HUES6 (cell line): ENCODE data around the gene ZNF581.

ENCODE experiments used
- H3K27ac ChIP-seq: 2 replicates; pipeline ENCODE4 v1.7.0; 2013; ENCODE audit warnings: low read depth, mild to moderate bottlenecking, low read length, inconsistent platforms
- H3K27me3 ChIP-seq: 2 replicates; pipeline ENCODE4 v1.6.1; 2013; ENCODE audit warnings: low read length; ENCODE audit not compliant: control insufficient read depth, insufficient read depth
- H3K36me3 ChIP-seq: 2 replicates; pipeline ENCODE4 v1.6.1; 2013; ENCODE audit warnings: low read length; ENCODE audit not compliant: control insufficient read depth, insufficient read depth
- H3K4me1 ChIP-seq: 2 replicates; pipeline ENCODE4 v1.6.1; 2013; ENCODE audit warnings: low read length; ENCODE audit not compliant: control insufficient read depth, insufficient read depth
- H3K4me3 ChIP-seq: 2 replicates; pipeline ENCODE4 v1.5.1; 2013; ENCODE audit warnings: low read depth, low read length
- H3K9ac ChIP-seq: one replicate; pipeline ENCODE4 v1.6.1; 2013; ENCODE audit warnings: mild to moderate bottlenecking, low read length
- H3K9me3 ChIP-seq: 2 replicates; pipeline ENCODE4 v1.6.1; 2013; ENCODE audit warnings: low read depth, low read length; ENCODE audit not compliant: control insufficient read depth, insufficient read depth

The ZNF581 gene

GRCh38 chr19:55644191-55644833 is 863 bp downstream of the ZNF581 start:
- H3K27me3 ChIP-seq: no peaks in the 10 kb centered on the region
- H3K9ac ChIP-seq: peak overlapping the region; percentile 92
- peaks cover 18% of the 10 kb centered on the region for H3K4me1 ChIP-seq
- H3K27ac ChIP-seq: peak overlapping the region; percentile 63; the same call in 1 of the 2 replicates
- H3K36me3 ChIP-seq: peaks cover 16% of the 10 kb centered on the region
- H3K9me3 ChIP-seq: no peaks in the 10 kb centered on the region
- peak overlapping the region; percentile 91 for H3K4me3 ChIP-seq

GRCh38 chr19:55644842-55645511 is 1.5 kb downstream of the ZNF581 start:
- H3K27me3 ChIP-seq: no peaks in the 10 kb centered on the region
- H3K9ac ChIP-seq: peak overlapping the region; percentile 92
- no peak overlapping the region for H3K27ac ChIP-seq
- peaks cover 16% of the 10 kb centered on the region for H3K36me3 ChIP-seq
- peaks cover 18% of the 10 kb centered on the region for H3K4me1 ChIP-seq
- H3K4me3 ChIP-seq: peak overlapping the region; percentile 91
- H3K9me3 ChIP-seq: no peaks in the 10 kb centered on the region

- H3K4me3 ChIP-seq: no peak overlapping the region
- H3K9ac ChIP-seq: no peak overlapping the region
- no peak overlapping the region for H3K27ac ChIP-seq
- no peaks in the 10 kb centered on the region for H3K9me3 ChIP-seq
- no peaks in the 10 kb centered on the region for H3K27me3 ChIP-seq
- peaks cover 15% of the 10 kb centered on the region for H3K4me1 ChIP-seq
- peaks cover 16% of the 10 kb centered on the region for H3K36me3 ChIP-seq
These were observed 2.0 kb downstream of the ZNF581 start for GRCh38 chr19:55645512-55645881.

GRCh38 chr19:55646889-55647731 is 3.7 kb downstream of the ZNF581 start:
- Histone ChIP-seq H3K4me3 (peak overlapping the region; percentile 89), H3K4me1 (peaks cover 16% of the 10 kb centered on the region), H3K9me3 (no peaks in the 10 kb centered on the region), H3K27me3 (no peaks in the 10 kb centered on the region), H3K9ac (peak overlapping the region; percentile 93), H3K27ac (no peak overlapping the region), H3K36me3 (peaks cover 16% of the 10 kb centered on the region)

- peak within 1 kb of the TSS; percentile 85 for H3K27ac ChIP-seq
- peaks cover 16% of the 10 kb centered on the region for H3K36me3 ChIP-seq
- no peaks in the 10 kb centered on the region for H3K9me3 ChIP-seq
- peaks cover 17% of the 10 kb centered on the region for H3K4me1 ChIP-seq
- H3K27me3 ChIP-seq: no peaks in the 10 kb centered on the region
- H3K9ac ChIP-seq: peak within 1 kb of the TSS; percentile 93
- H3K4me3 ChIP-seq: peak within 1 kb of the TSS; percentile 89
These were observed 4.5 kb downstream of the ZNF581 start, which contains the start of gene CCDC106 for GRCh38 chr19:55647732-55648584. Gene CCDC106 (plus strand): TSS chr19:55648212. CDS start chr19:55649047, 835 bp downstream.

- peak overlapping the region; percentile 93 for H3K9ac ChIP-seq
- H3K9me3 ChIP-seq: no peaks in the 10 kb centered on the region
- peak overlapping the region; percentile 85; the same call in 1 of the 2 replicates for H3K27ac ChIP-seq
- peaks cover 14% of the 10 kb centered on the region for H3K4me1 ChIP-seq
- H3K36me3 ChIP-seq: peaks cover 16% of the 10 kb centered on the region
- H3K4me3 ChIP-seq: peak overlapping the region; percentile 89
- H3K27me3 ChIP-seq: no peaks in the 10 kb centered on the region
These were observed 5.3 kb downstream of the ZNF581 start for GRCh38 chr19:55648585-55649267.

GRCh38 chr19:55649268-55650125 is 6.0 kb downstream of the ZNF581 start:
- peaks cover 14% of the 10 kb centered on the region for H3K4me1 ChIP-seq
- H3K36me3 ChIP-seq: peaks cover 14% of the 10 kb centered on the region

GRCh38 chr19:55650126-55650557 is 6.7 kb downstream of the ZNF581 start:
- H3K9me3 ChIP-seq: no peaks in the 10 kb centered on the region
- H3K4me1 ChIP-seq: peaks cover 14% of the 10 kb centered on the region; the same call in 1 of the 2 replicates
- H3K27me3 ChIP-seq: no peaks in the 10 kb centered on the region
- peaks cover 8% of the 10 kb centered on the region for H3K36me3 ChIP-seq
- no peak overlapping the region for H3K9ac ChIP-seq
- no peak overlapping the region for H3K4me3 ChIP-seq
- H3K27ac ChIP-seq: no peak overlapping the region

More at GRCh38 chr19:55649268-55650125, 6.0 kb downstream of the ZNF581 start:
- no peak overlapping the region for H3K9ac ChIP-seq
- H3K27ac ChIP-seq: no peak overlapping the region
- H3K27me3 ChIP-seq: no peaks in the 10 kb centered on the region
- H3K4me3 ChIP-seq: peak overlapping the region; percentile 89; the same call in 1 of the 2 replicates
- H3K9me3 ChIP-seq: no peaks in the 10 kb centered on the region

- Histone ChIP-seq H3K36me3 (peaks cover 2% of the 10 kb centered on the region; the same call in 1 of the 2 replicates), H3K27me3 (no peaks in the 10 kb centered on the region), H3K9me3 (no peaks in the 10 kb centered on the region), H3K4me1 (peaks cover 14% of the 10 kb centered on the region; the same call in 1 of the 2 replicates), H3K4me3 (no peak overlapping the region), H3K27ac (no peak overlapping the region), H3K9ac (no peak overlapping the region)
These were observed 7.3 kb downstream of the ZNF581 start for GRCh38 chr19:55650602-55651230.
